Glomerular endothelial cell (primary cell): ENCODE results near the gene SNX19. TPM values are rescaled to one million over a fixed set of nuclear protein-coding genes. Genes with fewer than 3 reads are reported as not detected.
A peak's percentile ranks its signal among the peaks of the same experiment; 100 is the strongest.

Experiments
- DNase-seq: peaks from one replicate; pipeline ENCODE4 v3.0.0-alpha.2; 2011; ENCODE audit warnings: low read depth, low spot score; ENCODE audit errors: extremely low read depth
- total RNA-seq: library from RNA; depleted of rRNA; stranded (reverse); fragments of >200 nt; gene quantifications from 2 replicates; pipeline ENCODE4 v1.2.3, GENCODE V29; 2015

SNX19 gene
- total RNA-seq, 1 donor from 2014 or later = 82.1 TPM

GRCh38 chr11:130908061-130908460 lies 8.2 kb downstream of the SNX19 start:
- DNase-seq = no peak

GRCh38 chr11:130907229-130907628 lies 9.1 kb downstream of the SNX19 start:
- DNase-seq = no peak

DNA sequence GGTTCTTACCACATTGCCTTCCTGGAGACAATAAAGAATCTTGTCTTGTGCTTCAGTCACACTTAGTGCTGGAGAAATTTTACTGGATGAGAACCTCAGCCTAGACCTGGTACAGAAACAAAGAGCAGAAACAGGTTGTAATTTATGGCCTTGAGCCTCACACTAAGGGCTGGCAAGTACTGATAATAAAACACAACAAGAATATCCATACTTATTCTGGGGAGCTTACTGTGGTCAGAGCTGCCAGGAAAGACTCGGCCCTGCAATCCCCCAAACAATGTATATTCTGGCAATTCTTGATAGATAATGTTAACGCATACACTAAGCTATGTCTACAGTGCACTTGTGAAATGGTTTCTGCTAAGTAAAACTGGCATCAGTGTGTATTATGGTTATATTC lies 9.7 kb downstream of the SNX19 start:
- DNase-seq = no peak

GRCh38 chr11:130905512-130905911 lies 10.8 kb downstream of the SNX19 start:
- DNase-seq = no peak

DNA sequence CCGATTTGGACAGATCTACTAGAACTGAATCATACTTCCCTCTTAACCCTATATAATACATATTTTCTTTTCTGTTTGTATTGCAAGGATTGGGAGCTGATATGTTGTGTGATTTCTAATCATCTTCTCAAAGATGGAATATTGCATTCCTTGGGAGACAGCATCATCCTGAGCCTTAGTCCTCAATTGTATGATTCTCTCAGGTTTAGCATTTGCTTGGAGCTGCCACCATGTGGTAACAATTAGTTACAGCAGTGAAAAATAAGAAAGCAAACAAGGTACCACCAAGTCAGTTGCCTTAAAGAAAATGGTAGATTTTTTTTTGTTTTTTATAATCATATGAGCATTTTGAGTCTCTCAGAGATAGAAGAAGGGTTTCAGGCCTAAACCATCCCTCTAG lies 11.9 kb downstream of the SNX19 start:
- no peak for DNase-seq

DNA sequence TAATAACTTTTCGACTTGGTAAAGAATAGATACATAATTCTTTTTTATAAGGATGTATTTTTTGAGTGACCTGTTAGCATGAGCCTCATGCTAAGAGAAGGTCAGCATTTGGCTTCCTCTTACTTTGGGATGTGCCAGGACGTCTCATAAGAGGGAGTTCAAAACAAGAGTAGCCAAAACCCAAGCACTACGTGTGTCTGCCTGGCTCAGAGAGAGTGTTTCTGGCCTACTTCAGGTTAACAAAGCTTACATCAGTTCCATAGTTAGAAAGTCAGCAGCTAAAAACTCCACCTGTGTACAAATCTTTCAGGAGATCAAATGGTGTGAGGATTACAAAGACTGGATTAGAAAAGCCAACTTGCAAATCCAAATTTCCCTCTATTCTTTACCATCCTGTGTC lies 13.9 kb downstream of the SNX19 start:
- no peak for DNase-seq

DNA sequence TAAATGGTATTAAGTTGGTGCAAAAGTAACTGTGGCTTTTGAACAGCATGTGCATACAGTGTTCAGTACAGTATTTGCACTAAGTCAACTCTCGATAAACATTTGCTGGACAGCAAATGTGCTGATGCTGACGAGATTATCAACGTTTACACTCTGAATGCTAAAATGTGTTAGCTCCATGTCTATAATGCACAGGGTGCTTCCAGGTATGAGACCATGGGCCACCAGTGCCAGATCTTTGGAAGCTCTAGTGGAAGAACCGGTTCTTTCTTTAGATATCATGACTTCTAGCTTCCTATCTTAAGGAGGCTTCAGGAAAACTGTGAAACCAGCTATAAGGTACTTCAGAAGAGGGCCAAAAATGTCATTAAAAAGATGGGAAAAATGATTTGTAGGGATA lies 17.2 kb downstream of the SNX19 start:
- DNase-seq = no peak

GRCh38 chr11:130897262-130898182 lies 18.8 kb downstream of the SNX19 start:
- no peak for DNase-seq

DNA sequence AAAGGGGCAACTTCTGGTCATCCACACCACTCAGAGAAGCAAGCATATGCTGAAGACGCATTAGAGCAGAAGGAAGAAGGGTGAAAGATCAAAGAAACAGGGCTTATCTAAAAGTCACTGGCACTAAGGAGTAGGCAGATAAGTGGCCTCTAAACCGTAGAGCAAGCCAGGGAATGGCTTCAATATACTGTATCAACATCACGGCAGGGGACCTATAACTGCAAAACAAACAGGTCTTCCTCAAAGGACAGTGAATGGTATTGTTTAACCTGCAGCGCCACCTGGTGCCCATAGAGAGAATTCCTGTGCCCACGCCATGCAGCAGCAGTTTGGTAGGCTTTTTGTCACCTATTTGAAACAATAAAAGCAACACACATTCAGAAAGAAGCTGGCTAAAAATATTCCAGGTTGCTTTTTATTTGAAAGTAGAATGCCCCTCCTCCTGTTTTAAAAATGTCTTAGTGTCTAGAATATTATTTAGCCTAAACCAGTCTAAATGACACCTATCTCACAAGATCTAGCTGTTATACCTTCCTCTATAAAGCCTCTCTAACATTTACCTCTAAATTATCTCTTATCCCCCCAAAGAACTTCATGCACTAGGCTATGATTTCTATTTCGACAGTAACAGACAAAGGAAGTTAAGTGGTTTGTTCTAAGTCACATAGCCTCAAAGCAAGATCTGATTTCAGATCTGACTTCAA lies 21.8 kb downstream of the SNX19 start:
- no peak for DNase-seq

DNA sequence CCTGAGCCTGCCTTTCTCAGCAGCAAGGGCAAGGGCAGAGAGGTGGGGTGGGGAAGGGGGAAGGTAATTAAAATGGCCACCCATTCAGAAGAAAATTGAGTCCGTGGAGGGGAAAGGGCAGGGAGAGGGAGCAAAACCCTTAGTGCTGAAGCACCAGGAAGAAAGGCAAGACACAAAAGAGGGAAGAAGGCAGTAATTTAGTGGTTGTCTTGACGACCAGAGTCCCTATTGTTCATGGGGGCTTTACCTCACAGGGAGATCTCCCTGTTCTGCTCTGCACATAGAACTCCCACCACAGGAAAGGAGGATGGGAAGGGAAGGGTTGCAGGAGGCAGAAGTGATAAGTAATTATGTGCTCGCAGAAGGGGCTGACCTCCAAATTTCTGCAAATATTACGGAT lies 23.4 kb downstream of the SNX19 start:
- DNase-seq = no peak

GRCh38 chr11:130891326-130891725 lies 25.0 kb downstream of the SNX19 start:
- DNase-seq = no peak

DNA sequence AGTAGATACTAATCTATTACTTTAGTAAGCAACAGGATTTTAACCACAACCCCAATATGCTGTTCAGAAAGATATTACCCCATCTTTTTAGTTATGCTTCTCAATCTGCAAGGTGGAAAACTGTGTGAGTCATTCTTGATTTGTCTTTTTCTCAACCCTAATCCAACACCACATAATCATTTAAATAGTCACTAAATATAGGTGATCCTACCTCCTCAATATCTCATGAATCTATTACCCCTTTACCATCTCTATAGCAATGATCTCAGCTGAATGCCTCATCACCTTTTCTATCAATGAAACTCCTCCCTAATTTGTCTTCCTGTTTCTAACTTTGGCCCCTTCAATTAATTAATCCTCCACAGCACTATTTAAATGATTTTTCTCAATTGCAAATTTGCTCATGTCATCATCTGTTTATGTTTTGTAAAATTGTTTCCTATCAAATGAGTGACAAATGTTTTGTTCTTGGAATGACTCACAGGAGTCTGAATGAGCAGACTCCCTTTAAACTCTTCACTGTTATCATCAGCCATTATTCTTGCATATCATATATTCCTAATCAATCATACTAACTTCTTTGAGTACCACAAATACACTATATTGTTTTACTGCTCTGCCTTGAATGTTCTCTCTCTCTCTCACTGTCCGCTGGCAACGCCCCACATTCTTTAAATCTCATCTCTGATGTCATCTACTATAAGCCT lies 26.1 kb downstream of the SNX19 start:
- no peak for DNase-seq

DNA sequence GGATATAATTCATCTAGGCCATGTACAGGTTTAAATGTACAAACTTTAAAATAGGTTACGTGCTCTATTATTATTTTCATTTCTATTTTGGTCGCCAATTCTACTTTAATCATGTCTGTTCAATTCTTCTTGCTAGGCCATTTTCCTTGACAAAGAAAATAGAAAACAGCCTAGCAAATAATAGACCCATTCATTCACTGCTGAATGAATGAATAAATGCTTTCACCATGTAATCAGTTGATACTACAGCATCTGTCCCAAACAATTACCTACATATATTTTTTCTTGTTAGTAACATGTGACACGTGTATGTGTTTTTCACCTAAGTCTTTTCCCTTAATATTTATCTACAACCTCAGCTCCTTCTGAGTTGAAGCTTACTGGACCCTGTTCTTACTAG lies 27.5 kb downstream of the SNX19 start:
- no peak for DNase-seq

DNA sequence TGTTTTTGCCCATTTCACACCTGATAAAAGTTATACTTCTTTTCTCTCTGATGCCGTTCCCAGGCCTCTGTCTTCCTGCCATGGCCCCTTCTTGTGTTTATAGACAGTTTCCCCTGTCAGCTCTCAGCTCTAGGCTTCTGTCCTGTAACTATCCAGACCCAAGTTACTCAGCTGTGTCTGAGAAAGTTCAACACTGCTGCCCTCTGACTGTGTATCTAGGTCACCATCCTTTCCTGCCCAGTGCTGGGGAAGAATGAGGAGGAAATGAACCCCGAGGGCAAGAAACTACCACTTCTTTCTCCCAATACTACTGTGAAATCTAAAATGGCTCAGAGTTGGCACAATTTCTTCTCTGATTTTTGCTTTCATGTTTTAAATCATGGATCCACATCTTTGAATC lies 29.6 kb downstream of the SNX19 start:
- peak; percentile 58 for DNase-seq

GRCh38 chr11:130882138-130882551 lies 34.1 kb downstream of the SNX19 start:
- no peak for DNase-seq

- DNase-seq = no peak
Measured at GRCh38 chr11:130881475-130882137, 34.7 kb downstream of the SNX19 start.

DNA sequence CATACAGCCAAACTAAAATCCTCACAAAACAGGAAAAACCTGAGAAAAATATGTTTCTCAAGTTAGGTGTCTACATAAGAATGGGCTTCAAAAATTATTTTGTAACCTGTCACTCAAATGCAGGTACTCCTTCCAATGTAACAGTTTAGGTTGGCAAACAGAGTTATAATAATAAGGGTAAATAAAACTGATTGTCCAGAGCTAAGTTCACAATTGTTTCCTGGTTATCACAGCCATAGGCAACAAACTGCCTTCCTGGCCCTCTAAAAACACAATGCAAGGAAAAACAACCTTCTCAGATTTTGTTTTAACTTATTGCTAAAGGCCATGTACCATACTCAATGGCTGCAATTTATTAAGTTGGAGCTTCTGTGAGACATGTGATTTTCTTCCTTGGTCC lies 36.4 kb downstream of the SNX19 start:
- DNase-seq = no peak

DNA sequence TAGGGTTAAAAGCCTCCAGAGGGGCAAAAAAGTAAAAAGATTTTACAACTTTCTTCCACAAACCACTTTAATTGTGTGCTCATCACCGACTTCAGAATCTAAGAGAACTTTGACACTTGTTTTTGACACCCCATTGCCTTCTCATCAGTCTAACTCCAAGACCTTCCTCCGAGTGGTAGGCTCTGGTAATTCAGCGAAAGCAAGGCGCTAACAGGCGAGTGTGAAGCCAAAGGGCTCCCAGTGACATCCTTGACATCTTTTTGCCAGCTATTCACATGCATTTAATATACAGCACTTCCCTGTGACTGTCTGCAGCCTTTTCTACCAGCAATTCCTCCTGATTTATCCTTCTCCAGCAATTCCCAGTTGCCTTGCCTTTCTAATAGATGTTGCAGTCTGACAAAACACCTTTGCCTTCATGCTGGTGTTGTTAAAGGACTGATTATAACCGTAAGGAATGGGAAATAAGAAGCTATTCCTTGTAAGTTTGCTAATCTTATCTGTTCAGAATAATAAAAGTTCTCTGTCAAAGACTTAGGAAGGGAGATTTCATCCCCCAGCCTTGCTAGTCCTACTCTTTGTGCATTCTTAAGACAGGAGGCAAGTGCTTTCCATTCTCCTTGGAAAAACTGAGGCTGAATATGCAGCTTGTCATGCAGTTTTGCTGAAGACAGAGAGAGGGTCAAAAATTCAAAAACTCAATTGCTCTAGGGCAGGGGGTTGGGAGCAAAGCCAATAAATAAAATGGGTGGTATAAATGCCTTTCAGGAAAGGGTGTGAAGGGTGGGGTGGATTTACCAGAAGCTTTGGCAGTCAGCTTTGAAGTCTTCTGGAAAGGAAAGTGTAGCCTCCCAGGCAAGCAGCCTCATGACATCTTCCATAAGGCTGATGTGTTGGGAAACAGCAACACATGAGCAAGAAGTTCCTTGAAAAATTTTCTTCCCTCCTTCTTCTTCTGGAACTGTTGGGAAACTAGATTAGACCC lies 39.1 kb downstream of the SNX19 start:
- no peak for DNase-seq

DNA sequence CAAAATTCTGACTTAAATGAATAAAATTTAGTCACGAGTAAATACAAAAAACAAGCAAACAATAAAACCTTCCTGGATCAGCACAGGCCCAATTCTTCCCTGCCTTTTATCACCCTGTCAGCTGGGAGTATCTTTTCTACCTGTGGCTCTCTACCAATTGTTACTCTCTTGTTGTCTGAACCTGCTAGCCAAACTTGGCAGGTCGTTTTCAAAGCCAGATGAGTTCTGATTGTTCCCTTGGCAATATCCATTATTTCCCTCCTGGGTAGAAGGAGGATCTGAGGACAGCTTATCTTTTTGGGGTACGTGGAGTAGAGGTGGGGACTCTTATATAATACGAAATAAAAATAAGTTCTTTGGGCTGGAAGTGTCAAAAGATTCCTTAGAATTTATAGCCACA lies 40.2 kb downstream of the SNX19 start:
- DNase-seq = no peak
